Esophagus squamous epithelium (tissue), 4 donors: ENCODE measurements around the gene WNT7B.

Experiments
- CTCF ChIP-seq, 6 experiments: fragments of 450-650 bp in 4 of 6; fragments of 200-600 bp in 2 of 6; sonication (generic) in 2 of 6; IDR thresholded peaks; one replicate each; pipeline ENCODE4 v1.5.1; 2016 to 2019; ENCODE audit warnings: antibody characterized with exemption in 6 of 6, mild to moderate bottlenecking in 4 of 6, moderate library complexity in 4 of 6
- POLR2A ChIP-seq, 4 donors: fragments of 450-650 bp; IDR thresholded peaks; one replicate each; pipeline ENCODE4 v1.6.1; 2017; ENCODE audit warnings: antibody characterized with exemption in 4 of 4, mild to moderate bottlenecking in 4 of 4, moderate library complexity in 3 of 4

GRCh38 chr22:45969801-45970470 is 7.0 kb downstream of the WNT7B start:
- TF ChIP-seq CTCF (IDR thresholded peaks at IDR 0.05) (no peak), POLR2A (IDR thresholded peaks at IDR 0.05) (no peak)
